GM18519 (cell line): ENCODE data around the gene UTF1.

Source experiments
- ATAC-seq: cut with Tn5 transposase; IDR thresholded peaks from one replicate; pipeline ENCODE4 v1.9.1; 2021; ENCODE audit warnings: mild to moderate bottlenecking, moderate library complexity; ENCODE audit not compliant: unreplicated experiment, low FRiP score

The UTF1 gene

DNA sequence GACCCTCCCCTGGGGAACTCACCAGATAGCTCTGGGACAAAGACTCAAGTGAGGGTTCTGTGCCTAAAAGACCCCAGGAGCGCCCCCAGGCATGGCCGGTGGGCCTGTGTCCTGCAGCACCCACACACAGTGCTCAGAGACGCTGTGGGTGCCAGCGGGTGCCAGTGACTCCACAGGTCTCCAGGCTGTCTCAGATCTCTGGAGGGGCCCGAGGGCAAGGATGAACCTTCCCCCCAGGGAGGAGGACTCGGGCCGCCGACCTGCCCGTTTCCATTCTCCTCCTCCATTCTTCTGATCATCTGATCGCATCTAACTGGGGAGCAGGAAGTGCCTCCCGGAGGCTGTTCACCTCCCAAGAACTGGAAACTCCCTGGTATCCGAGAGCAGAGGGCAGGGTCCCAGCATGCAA, 45.7 kb downstream of the UTF1 start:
- no peak for ATAC-seq

GRCh38 chr10:133276100-133276434, 46.0 kb downstream of the UTF1 start:
- ATAC-seq = no peak

DNA sequence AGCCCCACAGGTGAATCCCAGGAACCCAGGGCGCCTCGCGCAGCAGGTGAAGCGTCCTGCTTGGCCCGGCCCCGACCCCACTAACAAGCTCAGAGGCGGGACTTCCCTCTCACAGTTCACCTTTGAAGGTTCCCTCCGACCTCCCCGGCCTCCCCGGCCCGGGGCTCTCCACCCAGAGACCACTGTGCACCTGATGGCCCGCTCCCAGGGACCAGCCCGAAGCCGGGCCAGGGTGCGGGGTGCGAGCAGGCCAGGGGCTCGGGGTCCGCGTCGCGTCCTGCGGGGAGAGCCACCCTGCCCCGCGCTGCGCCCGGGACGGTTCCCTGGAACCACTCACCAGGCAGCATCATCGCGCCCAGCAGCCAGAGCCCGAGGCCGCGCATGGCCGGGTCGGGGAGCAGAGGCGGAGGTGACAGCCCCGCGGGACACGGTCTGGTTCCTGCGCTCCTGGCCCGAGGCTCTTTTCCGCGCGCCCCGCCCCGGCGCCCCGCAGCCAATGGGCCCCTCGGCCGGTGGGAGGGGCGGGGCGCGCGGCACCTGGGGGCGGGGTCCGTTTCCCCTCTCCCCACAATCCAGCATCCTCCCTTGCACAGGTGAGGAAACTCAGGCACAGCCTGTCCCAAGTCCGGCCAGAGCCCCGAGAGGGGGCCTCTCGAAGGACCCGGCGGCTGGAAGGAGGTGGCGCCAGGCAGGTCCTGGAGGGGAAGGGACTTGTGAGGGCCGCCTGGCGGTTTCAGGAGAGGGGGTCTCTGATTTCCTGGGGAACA, 46.6 kb downstream of the UTF1 start, which contains the start of gene ADAM8:
Gene ADAM8, minus strand, starts transcription at position 434 of the 767 bp plus-strand sequence. Its CDS starts 51 bp downstream, at position 383.
- ATAC-seq = peak; percentile 34

DNA sequence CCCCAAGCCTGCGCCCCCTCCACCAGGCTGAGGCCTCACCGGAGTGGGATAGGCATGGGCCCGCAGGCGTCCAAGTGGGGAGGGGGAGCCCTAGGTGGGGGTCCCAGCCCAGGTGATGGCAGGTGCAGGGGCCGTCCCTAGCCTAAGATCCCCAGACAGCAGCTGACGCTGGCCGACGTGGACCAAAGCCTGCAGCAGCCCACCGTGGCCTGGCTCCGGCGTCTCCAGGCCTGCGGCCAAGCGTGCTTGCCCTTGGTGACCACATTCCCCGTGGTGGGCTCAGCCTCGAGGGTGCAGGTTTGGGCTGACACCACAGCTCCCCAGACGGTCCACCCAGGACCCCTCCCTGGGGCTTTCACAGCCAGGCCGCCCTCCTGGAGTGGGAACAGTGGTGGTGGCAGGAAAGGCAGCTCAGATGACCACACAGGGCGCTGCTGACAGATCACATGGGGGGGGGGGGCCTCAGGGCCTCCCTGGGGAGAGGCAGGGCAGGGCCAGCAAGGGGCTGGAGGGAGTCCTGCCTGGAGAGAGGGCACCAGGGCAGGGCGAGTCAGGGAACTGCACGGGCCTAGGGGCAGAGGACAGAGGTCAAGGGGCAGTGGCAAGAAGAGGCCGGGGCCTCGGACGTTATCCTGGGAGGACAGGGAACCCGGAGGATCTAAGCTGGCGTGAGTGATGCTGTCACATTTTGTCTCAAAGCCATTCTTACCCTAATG, 47.4 kb downstream of the UTF1 start:
- no peak for ATAC-seq

DNA sequence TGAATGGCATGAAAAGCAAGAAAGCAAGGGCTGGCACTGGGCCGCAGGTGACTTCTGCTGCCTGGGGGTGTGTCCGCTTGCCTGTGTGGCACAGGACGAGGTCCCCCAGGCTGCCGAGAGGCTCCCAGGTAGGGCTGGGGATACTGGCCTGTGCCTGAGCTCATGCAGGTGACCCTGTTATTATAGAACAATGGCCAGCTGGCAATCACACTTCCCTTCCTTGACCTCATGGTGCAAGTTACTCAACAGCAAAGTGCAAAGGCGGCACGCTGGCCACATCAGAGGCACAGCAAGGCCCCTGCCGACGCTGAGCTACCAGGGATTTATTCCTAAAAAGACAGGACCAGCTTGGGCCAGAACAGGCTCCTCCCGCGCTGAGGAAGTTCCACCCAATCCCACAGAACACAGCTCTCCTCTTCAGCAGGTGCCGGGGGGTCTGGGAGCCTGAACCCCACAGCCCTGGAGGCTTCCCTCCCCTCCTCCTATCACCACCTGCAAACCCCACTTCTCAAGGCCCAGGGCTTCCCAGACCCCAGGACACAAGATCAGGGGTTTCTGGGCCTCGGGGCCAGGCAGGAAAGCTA, 48.1 kb downstream of the UTF1 start:
- ATAC-seq = no peak

DNA sequence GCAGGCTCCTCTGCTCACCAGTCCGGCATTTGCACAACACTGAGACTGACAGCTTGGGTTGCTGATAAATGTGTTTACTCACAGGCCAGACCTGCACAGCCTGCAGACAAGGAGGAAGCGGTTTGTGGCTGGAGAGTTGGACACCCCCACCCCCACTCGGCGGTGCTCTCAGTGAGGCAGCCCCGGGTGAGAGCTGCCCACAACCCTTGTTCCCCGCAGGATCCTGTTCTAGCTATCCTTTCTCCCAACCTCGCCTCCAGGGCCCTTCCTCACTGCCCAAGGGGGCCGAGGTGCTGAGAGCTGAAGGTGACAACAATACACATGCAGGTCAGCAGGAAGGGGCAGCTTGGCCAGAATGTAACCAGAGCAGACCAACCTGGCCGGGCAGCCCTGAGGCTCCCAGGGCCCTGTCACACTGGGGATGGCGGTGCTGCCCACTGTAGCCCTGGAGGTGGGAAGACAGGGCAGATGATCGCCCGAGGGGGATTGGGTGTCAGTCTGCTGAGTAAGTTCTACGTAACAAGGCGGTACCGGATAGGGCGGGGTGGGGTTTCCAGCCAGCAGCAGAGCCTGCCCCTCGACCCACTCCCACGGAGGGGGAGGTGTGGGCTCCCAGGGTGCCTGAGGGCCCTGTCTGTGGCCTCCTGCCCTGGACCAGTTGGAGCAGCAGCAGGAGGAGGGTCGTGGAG, 48.7 kb downstream of the UTF1 start:
- ATAC-seq = no peak

GRCh38 chr10:133279326-133280226, 49.6 kb downstream of the UTF1 start:
- no peak for ATAC-seq

GRCh38 chr10:133280391-133281059, 50.5 kb downstream of the UTF1 start:
- ATAC-seq = no peak

DNA sequence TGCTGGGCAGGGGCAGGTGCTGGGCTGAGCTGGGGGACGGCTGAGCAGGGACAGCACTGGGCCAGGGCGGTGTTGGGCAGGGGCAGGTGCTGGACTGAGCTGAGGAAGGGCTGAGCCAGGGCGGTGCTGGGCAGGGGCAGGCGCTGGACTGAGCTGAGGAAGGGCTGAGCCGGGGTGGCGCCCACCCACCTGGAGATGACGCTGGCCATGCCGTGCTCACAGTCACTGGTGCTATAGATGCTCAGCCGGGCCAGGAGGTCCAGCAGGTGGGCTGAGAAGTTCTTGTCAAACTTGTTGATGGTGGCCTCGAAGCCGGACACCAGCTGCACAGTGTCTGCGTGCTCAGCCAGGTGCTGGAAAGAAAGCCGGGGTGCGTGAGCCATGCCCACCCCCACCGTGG, 51.1 kb downstream of the UTF1 start:
- no peak for ATAC-seq
